Gastroesophageal sphincter (tissue), 3 donors: Measurements from ENCODE around the gene IL13RA1.

Experiments used
- POLR2A ChIP-seq, 2 donors: fragments of 450-650 bp; IDR thresholded peaks; one replicate each; pipeline ENCODE4 v1.6.1; 2017; ENCODE audit warnings: antibody characterized with exemption in 2 of 2, mild to moderate bottlenecking in 2 of 2, moderate library complexity in 1 of 2
- POLR2AphosphoS5 ChIP-seq: sonication (generic); formaldehyde crosslinking; IDR thresholded peaks from one replicate; pipeline ENCODE4 v1.6.1; 2017; ENCODE audit warnings: antibody characterized with exemption
- TF ChIP-seq, protein P1 (sequence below), 4 experiments: fragments of 200-600 bp in 2 of 4; fragments of 450-650 bp in 2 of 4; sonication (generic) in 1 of 4; IDR thresholded peaks; one replicate each; pipeline ENCODE4 v1.5.1; 2017 to 2019; ENCODE audit warnings: antibody characterized with exemption in 4 of 4, mild to moderate bottlenecking in 2 of 4, moderate library complexity in 2 of 4

DNA sequence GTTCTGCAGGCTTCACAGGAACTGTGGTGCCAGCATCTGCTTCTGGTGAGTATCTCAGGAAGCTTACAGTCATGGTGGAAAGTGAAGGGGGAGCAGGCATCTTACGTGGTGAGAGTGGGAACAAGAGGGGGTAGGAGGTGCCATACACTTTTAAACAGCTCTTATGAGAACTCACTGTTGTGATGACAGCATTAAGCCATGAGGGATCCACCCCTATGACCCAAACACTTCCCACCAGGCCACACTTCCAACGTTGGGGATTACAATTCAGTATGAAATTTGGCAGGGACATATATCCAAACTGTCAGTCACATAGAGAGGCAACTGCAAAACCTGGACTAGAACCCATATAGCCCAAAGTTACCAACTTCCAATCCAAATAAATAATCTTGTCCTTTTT is 53.1 kb downstream of the IL13RA1 start:
- TF ChIP-seq, protein P1, sequence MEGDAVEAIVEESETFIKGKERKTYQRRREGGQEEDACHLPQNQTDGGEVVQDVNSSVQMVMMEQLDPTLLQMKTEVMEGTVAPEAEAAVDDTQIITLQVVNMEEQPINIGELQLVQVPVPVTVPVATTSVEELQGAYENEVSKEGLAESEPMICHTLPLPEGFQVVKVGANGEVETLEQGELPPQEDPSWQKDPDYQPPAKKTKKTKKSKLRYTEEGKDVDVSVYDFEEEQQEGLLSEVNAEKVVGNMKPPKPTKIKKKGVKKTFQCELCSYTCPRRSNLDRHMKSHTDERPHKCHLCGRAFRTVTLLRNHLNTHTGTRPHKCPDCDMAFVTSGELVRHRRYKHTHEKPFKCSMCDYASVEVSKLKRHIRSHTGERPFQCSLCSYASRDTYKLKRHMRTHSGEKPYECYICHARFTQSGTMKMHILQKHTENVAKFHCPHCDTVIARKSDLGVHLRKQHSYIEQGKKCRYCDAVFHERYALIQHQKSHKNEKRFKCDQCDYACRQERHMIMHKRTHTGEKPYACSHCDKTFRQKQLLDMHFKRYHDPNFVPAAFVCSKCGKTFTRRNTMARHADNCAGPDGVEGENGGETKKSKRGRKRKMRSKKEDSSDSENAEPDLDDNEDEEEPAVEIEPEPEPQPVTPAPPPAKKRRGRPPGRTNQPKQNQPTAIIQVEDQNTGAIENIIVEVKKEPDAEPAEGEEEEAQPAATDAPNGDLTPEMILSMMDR (IDR thresholded peaks at IDR 0.05) = no peak
- TF ChIP-seq POLR2A (IDR thresholded peaks at IDR 0.05) (no peak), POLR2AphosphoS5 (peak; percentile 69)
